ENCODE measurements around the gene POLR3K. TPM values are rescaled to one million over a fixed set of nuclear protein-coding genes. Genes with fewer than 3 reads are reported as not detected.

Gene POLR3K
- total RNA-seq, 1 experiment from 2014 or later = 29.3 TPM

DNA sequence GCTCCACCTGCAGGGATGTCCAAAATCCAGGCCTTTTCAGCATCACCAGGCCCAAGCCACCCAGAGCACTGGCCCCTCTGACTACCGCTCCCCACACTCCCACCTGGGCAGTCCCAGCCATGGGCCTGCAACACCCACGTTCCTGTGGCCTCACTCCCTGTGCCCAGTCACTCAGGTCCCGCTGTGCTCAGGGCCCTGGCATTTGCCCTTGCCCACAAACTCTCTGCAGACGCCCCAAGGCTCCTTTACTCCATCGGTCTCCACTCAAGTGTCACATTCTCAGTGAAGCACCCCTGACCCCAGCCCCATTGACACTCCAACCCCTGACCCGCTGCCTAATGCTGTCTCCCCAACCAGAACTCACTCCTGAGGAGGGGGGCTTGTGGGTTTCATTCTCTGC is 48.2 kb upstream of the POLR3K start:
- no peak overlapping the region for H3K4me3 ChIP-seq (ENCODE audit: low read depth, low read length)
- no peak overlapping the region for H3K27ac Mint-ChIP-seq (ENCODE audit: unreplicated experiment)
- no peak for DNase-seq
- intact Hi-C loops (cut with micrococcal nuclease; ENCODE audit: unreplicated experiment) = no loop called here
- H3K36me3 ChIP-seq (ENCODE audit: control insufficient read depth, insufficient read depth, low read length) = no peaks in the 10 kb centered on the region; the same call in 1 of the 2 replicates
- no peaks in the 10 kb centered on the region for H3K4me1 Mint-ChIP-seq (ENCODE audit: low read depth, unreplicated experiment)
- H3K4me3 Mint-ChIP-seq (ENCODE audit: unreplicated experiment) = no peak overlapping the region
- H3K36me3 Mint-ChIP-seq (ENCODE audit: insufficient read depth, unreplicated experiment) = peaks cover 28% of the 10 kb centered on the region
- POLR2A ChIA-PET = no interaction called here
- H3K27me3 ChIP-seq (replicated peaks; ENCODE audit: control insufficient read depth, insufficient read depth, low read length) = no peaks in the 10 kb centered on the region
- H3K27me3 Mint-ChIP-seq (ENCODE audit: insufficient read depth, unreplicated experiment) = no peaks in the 10 kb centered on the region
- H3K9me3 Mint-ChIP-seq (ENCODE audit: unreplicated experiment) = no peaks in the 10 kb centered on the region
- CTCF ChIA-PET = no interaction called here
- H3K4me1 ChIP-seq = no peaks in the 10 kb centered on the region
- no peaks in the 10 kb centered on the region for H3K9me3 ChIP-seq
- BruUV-seq (replicated peaks) = no TSS peak
- TF ChIP-seq, protein P1, sequence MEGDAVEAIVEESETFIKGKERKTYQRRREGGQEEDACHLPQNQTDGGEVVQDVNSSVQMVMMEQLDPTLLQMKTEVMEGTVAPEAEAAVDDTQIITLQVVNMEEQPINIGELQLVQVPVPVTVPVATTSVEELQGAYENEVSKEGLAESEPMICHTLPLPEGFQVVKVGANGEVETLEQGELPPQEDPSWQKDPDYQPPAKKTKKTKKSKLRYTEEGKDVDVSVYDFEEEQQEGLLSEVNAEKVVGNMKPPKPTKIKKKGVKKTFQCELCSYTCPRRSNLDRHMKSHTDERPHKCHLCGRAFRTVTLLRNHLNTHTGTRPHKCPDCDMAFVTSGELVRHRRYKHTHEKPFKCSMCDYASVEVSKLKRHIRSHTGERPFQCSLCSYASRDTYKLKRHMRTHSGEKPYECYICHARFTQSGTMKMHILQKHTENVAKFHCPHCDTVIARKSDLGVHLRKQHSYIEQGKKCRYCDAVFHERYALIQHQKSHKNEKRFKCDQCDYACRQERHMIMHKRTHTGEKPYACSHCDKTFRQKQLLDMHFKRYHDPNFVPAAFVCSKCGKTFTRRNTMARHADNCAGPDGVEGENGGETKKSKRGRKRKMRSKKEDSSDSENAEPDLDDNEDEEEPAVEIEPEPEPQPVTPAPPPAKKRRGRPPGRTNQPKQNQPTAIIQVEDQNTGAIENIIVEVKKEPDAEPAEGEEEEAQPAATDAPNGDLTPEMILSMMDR (IDR thresholded peaks at IDR 0.05; ENCODE audit: insufficient read depth in 1 of 2, low read depth in 1 of 2, low read length in 1 of 2, severe bottlenecking in 1 of 2, unreplicated experiment in 1 of 2) = no peak

DNA sequence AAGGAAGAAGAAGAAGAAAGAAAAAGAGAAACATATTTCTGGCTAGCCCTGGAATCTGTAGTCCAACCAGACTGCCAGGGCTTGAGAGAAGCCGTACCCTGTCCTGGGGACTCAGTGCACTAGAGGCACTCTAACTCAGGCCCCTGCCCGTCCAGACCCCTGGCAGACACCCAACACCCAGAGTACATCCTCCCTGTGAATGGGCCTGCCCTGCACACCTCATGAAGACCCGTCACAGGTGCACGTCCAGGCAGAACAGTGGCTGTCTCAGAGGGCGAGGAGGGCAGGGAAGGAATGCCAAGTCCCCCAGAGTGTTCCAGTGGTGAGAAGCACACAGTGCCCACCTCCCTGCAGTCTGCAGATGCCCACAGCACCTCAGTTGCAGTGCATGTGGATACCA is 47.6 kb upstream of the POLR3K start:
- intact Hi-C loops (cut with micrococcal nuclease; ENCODE audit: unreplicated experiment) = no loop called here
- CTCF ChIA-PET = no interaction called here

DNA sequence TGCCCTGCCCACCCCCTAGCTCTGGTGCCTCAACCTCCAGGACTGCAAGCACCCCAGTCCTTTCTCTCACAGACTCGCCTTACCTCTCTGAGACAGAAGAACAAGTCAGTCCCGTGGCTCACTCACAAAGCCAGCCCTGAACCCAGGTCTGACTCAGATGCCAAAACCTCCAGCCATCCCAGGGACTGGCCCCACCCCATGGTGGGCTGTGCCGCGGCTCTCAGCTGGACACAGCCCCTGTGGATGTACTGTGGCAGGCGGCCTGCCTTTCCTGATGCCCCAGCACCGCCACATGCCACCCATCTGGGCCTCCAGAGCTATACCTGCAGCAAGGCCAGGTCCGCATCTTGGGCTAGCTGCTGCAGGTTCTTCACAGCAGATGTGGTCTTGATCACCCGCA is 44.4 kb upstream of the POLR3K start:
- ChIA-PET CTCF (interaction anchor here (1.7 to 3.0 kb wide), 2 partner anchors 26 to 31 kb away, joined by 10 to 37 read pairs; partner anchors contain the start of gene RHBDF1), POLR2A (no interaction called here)
- H3K4me3 ChIP-seq (ENCODE audit: low read depth, low read length) = no peak overlapping the region
- BruUV-seq (replicated peaks) = no TSS peak
- H3K4me1 ChIP-seq = no peaks in the 10 kb centered on the region
- H3K9me3 Mint-ChIP-seq (ENCODE audit: unreplicated experiment) = no peaks in the 10 kb centered on the region
- peaks cover 37% of the 10 kb centered on the region for H3K36me3 Mint-ChIP-seq (ENCODE audit: insufficient read depth, unreplicated experiment)
- H3K27ac Mint-ChIP-seq (ENCODE audit: unreplicated experiment) = no peak overlapping the region
- intact Hi-C loops (cut with micrococcal nuclease; ENCODE audit: unreplicated experiment) = loop anchor here (1.0 kb wide), 1 partner anchor 33 kb away; no protein-coding TSS in a partner anchor
- no peaks in the 10 kb centered on the region for H3K4me1 Mint-ChIP-seq (ENCODE audit: low read depth, unreplicated experiment)
- no peak for DNase-seq
- no peaks in the 10 kb centered on the region for H3K27me3 Mint-ChIP-seq (ENCODE audit: insufficient read depth, unreplicated experiment)
- H3K36me3 ChIP-seq (ENCODE audit: control insufficient read depth, insufficient read depth, low read length) = no peaks in the 10 kb centered on the region; the same call in 1 of the 2 replicates
- H3K4me3 Mint-ChIP-seq (ENCODE audit: unreplicated experiment) = no peak overlapping the region
- no peaks in the 10 kb centered on the region for H3K27me3 ChIP-seq (replicated peaks; ENCODE audit: control insufficient read depth, insufficient read depth, low read length)
- TF ChIP-seq, protein P1 (IDR thresholded peaks at IDR 0.05; ENCODE audit: insufficient read depth in 1 of 2, low read depth in 1 of 2, low read length in 1 of 2, severe bottlenecking in 1 of 2, unreplicated experiment in 1 of 2) = no peak
- no peaks in the 10 kb centered on the region for H3K9me3 ChIP-seq

More for the DNA sequence above, 47.6 kb upstream of the POLR3K start:
- Mint-ChIP-seq H3K36me3 (ENCODE audit: insufficient read depth, unreplicated experiment) (peaks cover 25% of the 10 kb centered on the region), H3K4me1 (ENCODE audit: low read depth, unreplicated experiment) (no peaks in the 10 kb centered on the region), H3K27ac (ENCODE audit: unreplicated experiment) (no peak overlapping the region), H3K27me3 (ENCODE audit: insufficient read depth, unreplicated experiment) (no peaks in the 10 kb centered on the region), H3K4me3 (ENCODE audit: unreplicated experiment) (no peak overlapping the region), H3K9me3 (ENCODE audit: unreplicated experiment) (no peaks in the 10 kb centered on the region)
- Histone ChIP-seq H3K27me3 (replicated peaks; ENCODE audit: control insufficient read depth, insufficient read depth, low read length) (no peaks in the 10 kb centered on the region), H3K4me1 (no peaks in the 10 kb centered on the region), H3K36me3 (ENCODE audit: control insufficient read depth, insufficient read depth, low read length) (no peaks in the 10 kb centered on the region; the same call in 1 of the 2 replicates), H3K4me3 (ENCODE audit: low read depth, low read length) (no peak overlapping the region), H3K9me3 (no peaks in the 10 kb centered on the region)
- no peak for DNase-seq
- POLR2A ChIA-PET = no interaction called here
- BruUV-seq (replicated peaks) = no TSS peak
- TF ChIP-seq, protein P1 (IDR thresholded peaks at IDR 0.05; ENCODE audit: insufficient read depth in 1 of 2, low read depth in 1 of 2, low read length in 1 of 2, severe bottlenecking in 1 of 2, unreplicated experiment in 1 of 2) = no peak

All from Caco-2 (cell line).